ENCODE data around the gene TNRC6A. TPM values are rescaled to one million over a fixed set of nuclear protein-coding genes. Genes with fewer than 3 reads are reported as not detected.

Gene TNRC6A
- 17.1 and 26.8 TPM in 2 replicates for total RNA-seq (2014; rRNA removed; shearing (Covaris generic))

DNA sequence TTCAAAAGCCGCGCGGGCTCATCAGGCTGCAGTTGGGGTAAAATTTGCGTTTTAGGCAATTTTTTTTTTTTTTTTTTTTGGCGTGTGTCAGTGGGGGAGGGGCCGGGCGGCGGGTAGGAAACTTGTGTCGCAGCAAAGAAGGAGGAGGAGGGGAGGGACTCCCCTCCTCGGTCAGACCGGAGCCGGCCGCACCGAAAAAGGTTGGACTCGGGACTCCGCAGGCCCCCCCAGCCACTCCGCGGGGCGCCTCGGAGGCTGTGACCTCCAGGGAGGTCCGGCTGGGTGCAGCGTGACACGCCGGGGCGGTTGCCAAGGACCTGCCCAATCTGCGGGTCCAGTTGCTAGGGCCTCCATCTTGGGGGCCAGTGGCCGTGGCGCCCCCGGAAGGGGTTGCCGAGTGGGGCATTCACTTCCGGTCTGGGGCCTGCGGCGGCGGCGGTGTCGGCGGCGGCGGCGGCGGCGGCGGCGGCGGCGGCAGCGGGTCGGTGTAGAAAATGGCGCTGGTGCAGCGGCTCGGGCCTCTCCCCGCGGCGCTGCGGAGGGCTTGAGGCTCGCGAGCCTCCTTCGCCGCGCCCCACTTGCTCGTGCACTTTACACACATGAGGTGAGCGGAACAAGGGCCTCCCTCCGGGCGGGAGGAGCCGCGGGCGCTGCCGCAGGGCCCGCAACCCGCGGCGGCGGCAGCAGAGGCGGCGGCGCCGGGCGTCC is at the start of gene TNRC6A:
TNRC6A (plus strand) TSS at position 409 of the 708 bp plus-strand sequence; CDS start at position 600, 191 bp downstream.
- Histone ChIP-seq H3K4me3 (peak within 1 kb of the TSS; percentile 99), H3K27me3 (replicated peaks) (no peaks in the 10 kb centered on the region), H3K9me3 (replicated peaks) (no peaks in the 10 kb centered on the region), H3K4me1 (replicated peaks) (peaks cover 12% of the 10 kb centered on the region), H3K36me3 (peaks cover 42% of the 10 kb centered on the region), H3K27ac (peak within 1 kb of the TSS; percentile 96)
- peak; percentile 94 to 95 for DNase-seq (ENCODE audit: low read depth in 1 of 2, low spot score in 2 of 2)

GRCh38 chr16:24681793-24682192 is 47.7 kb upstream of the TNRC6A start:
- Histone ChIP-seq H3K4me3 (no peak overlapping the region), H3K27me3 (replicated peaks) (no peaks in the 10 kb centered on the region), H3K27ac (no peak overlapping the region), H3K4me1 (replicated peaks) (peaks cover 17% of the 10 kb centered on the region), H3K9me3 (replicated peaks) (no peaks in the 10 kb centered on the region), H3K36me3 (no peaks in the 10 kb centered on the region)
- no peak for DNase-seq (ENCODE audit: low read depth in 1 of 2, low spot score in 2 of 2)

- no peak overlapping the region for H3K27ac ChIP-seq
- H3K9me3 ChIP-seq (replicated peaks): no peaks in the 10 kb centered on the region
- no peaks in the 10 kb centered on the region for H3K27me3 ChIP-seq (replicated peaks)
- peaks cover 21% of the 10 kb centered on the region for H3K4me1 ChIP-seq (replicated peaks)
- H3K36me3 ChIP-seq: no peaks in the 10 kb centered on the region
- DNase-seq (ENCODE audit: low read depth in 1 of 2, low spot score in 2 of 2): no peak
- no peak overlapping the region for H3K4me3 ChIP-seq
Measured at GRCh38 chr16:24683250-24683649, 46.2 kb upstream of the TNRC6A start.

DNA sequence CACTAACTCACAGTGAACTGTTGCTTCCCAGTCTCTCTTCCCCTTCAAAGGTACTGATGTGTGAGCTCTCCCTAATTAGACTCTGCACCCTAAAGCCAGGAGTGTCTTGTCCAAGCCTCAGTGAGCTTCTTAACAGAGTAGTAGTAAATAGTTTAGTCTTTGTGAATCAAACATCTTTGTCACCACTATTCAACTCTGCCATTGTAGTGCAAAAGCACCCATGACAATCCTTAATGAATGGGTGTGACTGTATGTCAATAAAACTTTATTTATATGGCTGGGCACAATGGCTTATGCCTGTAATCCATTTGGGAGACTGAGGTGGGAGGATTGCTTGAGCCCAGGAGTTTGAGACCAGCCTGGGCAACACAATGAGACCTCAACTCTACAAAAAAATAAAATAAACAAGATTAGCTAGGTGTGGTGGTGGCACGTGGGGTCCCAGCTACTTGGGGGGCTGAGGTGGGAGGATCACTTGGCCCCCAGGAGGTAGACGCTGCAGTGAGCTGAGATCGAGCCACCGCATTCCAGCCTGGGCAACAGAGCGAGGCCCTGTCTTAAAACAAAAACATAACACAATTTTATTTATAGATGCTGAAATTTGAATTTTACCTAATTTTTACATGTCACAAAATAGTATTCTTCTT is 45.5 kb upstream of the TNRC6A start:
- Histone ChIP-seq H3K4me1 (replicated peaks) (peaks cover 24% of the 10 kb centered on the region), H3K9me3 (replicated peaks) (no peaks in the 10 kb centered on the region), H3K27ac (no peak overlapping the region), H3K27me3 (replicated peaks) (no peaks in the 10 kb centered on the region), H3K36me3 (no peaks in the 10 kb centered on the region), H3K4me3 (no peak overlapping the region)
- DNase-seq (ENCODE audit: low read depth in 1 of 2, low spot score in 2 of 2): no peak

DNA sequence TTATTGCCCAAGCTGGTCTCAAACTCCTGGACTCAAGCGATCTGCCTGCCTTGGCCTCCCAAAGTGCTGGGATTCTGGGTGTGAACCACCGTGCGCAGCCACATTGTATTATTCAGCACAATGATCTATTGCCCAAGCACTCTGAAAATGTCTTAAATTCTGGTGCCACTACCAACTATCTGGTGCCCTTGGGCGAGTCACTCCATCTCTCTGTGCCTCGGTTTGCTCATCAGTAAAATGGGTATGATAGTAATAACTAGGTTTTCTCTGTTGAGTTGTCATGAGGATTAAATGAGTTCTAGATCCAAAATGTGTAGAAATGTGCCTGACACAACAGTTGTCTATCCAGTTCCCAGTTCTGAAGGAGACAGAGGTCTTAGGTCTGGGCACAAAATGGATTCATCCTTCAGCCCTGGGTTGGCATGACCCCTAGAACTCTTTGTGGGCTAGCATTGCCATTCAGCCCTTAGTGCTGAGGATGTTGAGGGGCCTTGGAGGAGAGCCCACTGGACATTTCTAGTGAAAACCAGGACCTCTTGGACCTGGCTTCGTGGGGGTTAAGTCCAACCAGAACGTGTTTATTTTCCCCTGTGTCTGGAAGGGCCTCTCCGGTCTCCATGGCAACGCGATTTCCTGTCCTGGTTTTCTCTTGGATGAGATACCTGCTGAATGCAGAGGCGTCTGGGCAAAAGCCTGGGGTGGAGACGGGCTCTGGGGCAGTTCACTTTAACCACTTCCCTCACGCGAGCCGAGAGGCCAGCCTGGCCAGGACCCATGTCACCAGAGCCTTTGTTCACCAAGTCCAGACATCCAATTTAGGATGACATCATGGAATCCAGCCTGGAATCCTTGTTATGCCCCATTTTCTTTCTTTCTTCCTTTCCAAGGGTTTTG is 43.7 kb upstream of the TNRC6A start:
- Histone ChIP-seq H3K36me3 (no peaks in the 10 kb centered on the region), H3K4me3 (no peak overlapping the region), H3K9me3 (replicated peaks) (no peaks in the 10 kb centered on the region), H3K27ac (peak overlapping the region; percentile 89), H3K4me1 (replicated peaks) (peaks cover 29% of the 10 kb centered on the region), H3K27me3 (replicated peaks) (no peaks in the 10 kb centered on the region)
- DNase-seq (ENCODE audit: low read depth in 1 of 2, low spot score in 2 of 2): peak; percentile 92 to 94

DNA sequence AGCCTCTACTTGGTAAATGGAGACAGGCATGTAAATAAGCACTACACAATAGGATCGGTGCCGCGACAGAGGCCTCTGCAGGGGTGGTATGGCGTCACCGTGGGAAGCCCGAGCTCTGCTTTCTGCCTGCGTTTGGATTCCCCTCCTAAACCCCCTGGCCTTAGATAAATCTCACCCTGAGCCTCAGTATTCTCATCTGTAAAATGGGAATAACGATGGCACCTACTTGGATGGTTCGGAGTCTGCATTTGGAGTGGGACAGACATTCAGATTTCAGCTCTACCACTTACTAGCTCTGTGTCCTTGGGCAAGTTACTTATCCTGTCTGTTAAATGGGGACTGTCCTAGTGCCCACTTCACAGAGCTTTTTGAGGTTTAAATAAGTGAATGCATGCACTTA is 42.8 kb upstream of the TNRC6A start:
- Histone ChIP-seq H3K27me3 (replicated peaks) (no peaks in the 10 kb centered on the region), H3K36me3 (no peaks in the 10 kb centered on the region), H3K4me1 (replicated peaks) (peaks cover 29% of the 10 kb centered on the region), H3K4me3 (no peak overlapping the region), H3K27ac (peak overlapping the region; percentile 89), H3K9me3 (replicated peaks) (no peaks in the 10 kb centered on the region)
- DNase-seq (ENCODE audit: low read depth in 1 of 2, low spot score in 2 of 2): peak in 1 of 2 experiments; percentile 47

- H3K27me3 ChIP-seq (replicated peaks): no peaks in the 10 kb centered on the region
- DNase-seq (ENCODE audit: low read depth in 1 of 2, low spot score in 2 of 2): no peak
- no peak overlapping the region for H3K27ac ChIP-seq
- H3K4me1 ChIP-seq (replicated peaks): peaks cover 29% of the 10 kb centered on the region
- no peak overlapping the region for H3K4me3 ChIP-seq
- no peaks in the 10 kb centered on the region for H3K36me3 ChIP-seq
- H3K9me3 ChIP-seq (replicated peaks): no peaks in the 10 kb centered on the region
Measured at GRCh38 chr16:24688359-24688758, 41.1 kb upstream of the TNRC6A start.

- Histone ChIP-seq H3K9me3 (replicated peaks) (no peaks in the 10 kb centered on the region), H3K27ac (no peak overlapping the region), H3K36me3 (no peaks in the 10 kb centered on the region), H3K4me3 (no peak overlapping the region), H3K27me3 (replicated peaks) (no peaks in the 10 kb centered on the region), H3K4me1 (replicated peaks) (peaks cover 29% of the 10 kb centered on the region)
- DNase-seq (ENCODE audit: low read depth in 1 of 2, low spot score in 2 of 2): peak; percentile 54 to 60
Measured at GRCh38 chr16:24689128-24689527, 40.3 kb upstream of the TNRC6A start.

DNA sequence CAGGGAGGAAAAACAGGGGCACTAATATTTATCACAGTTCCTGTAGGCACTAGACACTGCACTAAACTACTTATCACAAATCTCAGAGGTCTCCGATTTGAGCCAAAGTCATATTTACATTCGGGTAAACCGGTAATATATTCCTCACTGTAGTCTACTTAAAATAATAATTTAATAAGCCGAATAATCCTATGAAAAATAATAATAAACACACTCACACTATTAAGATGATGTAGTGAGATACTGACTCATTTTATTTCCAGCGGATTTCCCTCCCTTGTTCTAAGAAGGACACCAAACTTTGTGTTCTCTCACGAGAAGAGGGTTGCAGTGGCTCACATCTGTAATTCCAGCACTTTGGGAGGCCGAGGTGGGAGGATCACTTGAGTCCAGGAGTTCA is 36.6 kb upstream of the TNRC6A start:
- H3K4me1 ChIP-seq (replicated peaks): peaks cover 9% of the 10 kb centered on the region
- no peaks in the 10 kb centered on the region for H3K36me3 ChIP-seq
- no peaks in the 10 kb centered on the region for H3K9me3 ChIP-seq (replicated peaks)
- no peak overlapping the region for H3K4me3 ChIP-seq
- no peak overlapping the region for H3K27ac ChIP-seq
- no peak for DNase-seq (ENCODE audit: low read depth in 1 of 2, low spot score in 2 of 2)
- H3K27me3 ChIP-seq (replicated peaks): no peaks in the 10 kb centered on the region

GRCh38 chr16:24694931-24695330 is 34.5 kb upstream of the TNRC6A start:
- no peak overlapping the region for H3K4me3 ChIP-seq
- H3K27ac ChIP-seq: no peak overlapping the region
- DNase-seq (ENCODE audit: low read depth in 1 of 2, low spot score in 2 of 2): no peak
- H3K9me3 ChIP-seq (replicated peaks): no peaks in the 10 kb centered on the region
- H3K27me3 ChIP-seq (replicated peaks): no peaks in the 10 kb centered on the region
- peaks cover 1% of the 10 kb centered on the region; the same call in 1 of the 2 replicates for H3K4me1 ChIP-seq (replicated peaks)
- H3K36me3 ChIP-seq: no peaks in the 10 kb centered on the region

GRCh38 chr16:24696699-24697098 is 32.8 kb upstream of the TNRC6A start:
- Histone ChIP-seq H3K36me3 (no peaks in the 10 kb centered on the region), H3K4me1 (replicated peaks) (peaks cover 19% of the 10 kb centered on the region), H3K4me3 (no peak overlapping the region)

DNA sequence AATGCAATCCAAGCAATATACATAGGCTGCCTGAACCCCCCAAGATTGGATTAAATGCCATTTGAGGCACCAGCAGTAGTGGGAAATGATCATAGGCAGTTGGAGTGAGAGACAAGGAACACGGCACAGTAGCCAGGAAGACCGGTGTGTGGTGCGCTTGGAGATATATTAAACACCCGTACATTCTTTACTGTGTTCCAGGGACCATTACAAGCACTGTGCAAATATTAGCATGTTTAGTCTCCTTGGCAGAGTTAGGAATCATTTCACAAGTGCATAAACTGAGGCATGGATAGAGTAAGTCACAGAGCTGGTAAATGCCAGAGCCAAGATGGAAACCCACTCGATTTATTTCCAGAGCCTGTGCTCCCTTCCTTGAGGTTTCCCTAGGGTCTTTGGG is 31.1 kb upstream of the TNRC6A start:
- H3K27ac ChIP-seq: no peak overlapping the region
- H3K9me3 ChIP-seq (replicated peaks): no peaks in the 10 kb centered on the region
- no peaks in the 10 kb centered on the region for H3K27me3 ChIP-seq (replicated peaks)
- no peak for DNase-seq (ENCODE audit: low read depth in 1 of 2, low spot score in 2 of 2)
- no peaks in the 10 kb centered on the region for H3K36me3 ChIP-seq
- peaks cover 21% of the 10 kb centered on the region for H3K4me1 ChIP-seq (replicated peaks)
- H3K4me3 ChIP-seq: no peak overlapping the region

More at GRCh38 chr16:24696699-24697098, 32.8 kb upstream of the TNRC6A start:
- H3K27ac ChIP-seq: no peak overlapping the region
- H3K9me3 ChIP-seq (replicated peaks): no peaks in the 10 kb centered on the region
- DNase-seq (ENCODE audit: low read depth in 1 of 2, low spot score in 2 of 2): no peak
- no peaks in the 10 kb centered on the region for H3K27me3 ChIP-seq (replicated peaks)

DNA sequence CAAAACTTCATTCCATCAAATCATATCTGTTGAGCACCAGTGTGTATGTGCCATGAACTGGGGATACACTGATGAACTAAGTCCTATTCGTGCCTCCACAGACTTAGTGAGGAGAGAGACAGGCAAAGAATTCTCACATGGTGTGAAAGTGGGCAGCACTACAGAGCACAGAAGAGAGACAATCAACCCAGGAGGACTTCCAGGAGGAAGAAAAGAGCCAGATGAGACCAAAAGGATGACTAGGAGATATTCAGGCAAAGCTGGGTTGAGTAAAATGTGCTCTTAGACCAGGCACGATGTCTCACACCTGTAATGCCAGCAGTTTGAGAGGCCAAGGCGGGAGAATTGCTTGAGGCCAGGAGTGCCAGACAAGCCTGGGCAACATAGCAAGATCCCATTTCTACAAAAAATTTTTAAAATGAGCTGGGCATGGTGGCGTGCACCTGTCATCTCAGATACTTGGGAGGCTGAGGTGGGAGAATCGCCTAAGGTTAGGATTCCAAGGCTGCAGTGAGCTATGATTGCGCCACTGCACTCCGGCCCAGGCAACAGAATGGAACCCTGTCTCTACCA is 30.2 kb upstream of the TNRC6A start:
- Histone ChIP-seq H3K36me3 (no peaks in the 10 kb centered on the region), H3K27ac (no peak overlapping the region), H3K4me3 (no peak overlapping the region), H3K4me1 (replicated peaks) (peaks cover 21% of the 10 kb centered on the region), H3K27me3 (replicated peaks) (no peaks in the 10 kb centered on the region), H3K9me3 (replicated peaks) (no peaks in the 10 kb centered on the region)
- DNase-seq (ENCODE audit: low read depth in 1 of 2, low spot score in 2 of 2): no peak

All from SJSA1 (cell line).